IPS-NIHi7 (cell line): Measurements from ENCODE around the gene PSRC1.

Source experiments
- DNase-seq: peaks from one replicate; pipeline ENCODE4 v3.0.0; 2012; ENCODE audit warnings: mixed read lengths; ENCODE audit errors: extremely low spot score

Gene PSRC1

GRCh38 chr1:109247401-109248365 lies 35.3 kb downstream of the PSRC1 start:
- no peak for DNase-seq

- no peak for DNase-seq
Measured at GRCh38 chr1:109246141-109246551, 36.8 kb downstream of the PSRC1 start.

- DNase-seq, result no peak
Measured at GRCh38 chr1:109243860-109244552, 38.9 kb downstream of the PSRC1 start.

GRCh38 chr1:109243221-109243620 lies 39.7 kb downstream of the PSRC1 start:
- no peak for DNase-seq

GRCh38 chr1:109242387-109242786 lies 40.6 kb downstream of the PSRC1 start:
- no peak for DNase-seq

- no peak for DNase-seq
Measured at GRCh38 chr1:109241841-109242345, 41.1 kb downstream of the PSRC1 start.

- DNase-seq, result peak; percentile 60
Measured at GRCh38 chr1:109241344-109241743, 41.6 kb downstream of the PSRC1 start.

GRCh38 chr1:109240158-109241152 lies 42.5 kb downstream of the PSRC1 start:
- DNase-seq, result peak; percentile 65

GRCh38 chr1:109239409-109240068 lies 43.4 kb downstream of the PSRC1 start:
- DNase-seq, result peak; percentile 84

GRCh38 chr1:109239047-109239408 lies 43.9 kb downstream of the PSRC1 start:
- DNase-seq, result no peak

- DNase-seq, result no peak
Measured at GRCh38 chr1:109238382-109238781, 44.6 kb downstream of the PSRC1 start.

- DNase-seq, result no peak
Measured at GRCh38 chr1:109237512-109237911, 45.4 kb downstream of the PSRC1 start.

- DNase-seq, result no peak
Measured at GRCh38 chr1:109235137-109235536, 47.8 kb downstream of the PSRC1 start.

GRCh38 chr1:109231066-109231465 lies 51.9 kb downstream of the PSRC1 start:
- DNase-seq, result no peak
